Renal cortex interstitium (tissue), 15 donors: ENCODE measurements around the gene USF3. TPM values are rescaled to one million over a fixed set of nuclear protein-coding genes. Genes with fewer than 3 reads are reported as not detected.

Source experiments
- DNase-seq, 11 donors: peaks; one replicate each; pipeline ENCODE4 v3.0.0-alpha.2; 2013; ENCODE audit warnings: low read depth in 9 of 11, low spot score in 4 of 11; ENCODE audit errors: extremely low read depth in 1 of 11
- long read RNA-seq, 16 experiments: transcript quantifications; one replicate each; lab custom pipeline, GENCODE V29; 2026
- polyA plus RNA-seq, 3 donors: library from polyadenylated mRNA; unstranded; fragments of 120-200 nt; gene quantifications; one replicate each; pipeline ENCODE4 v1.2.1, GENCODE V29; 2013; ENCODE audit not compliant: insufficient read length in 3 of 3

Gene USF3
- polyA plus RNA-seq = 10 to 100 TPM; 18.4 to 22.1 (median 20.4) TPM
- long read RNA-seq, donor 1, full-length matches to known transcripts = 4 of 9 reads
- long read RNA-seq, donor 1, partial matches to known transcripts = 5 of 9 reads
- long read RNA-seq, donor 1, other reads (novel, unspliced or antisense) = 0 of 9 reads
- long read RNA-seq, donor 2, full-length matches to known transcripts = 6 of 6 reads
- long read RNA-seq, donor 2, partial matches to known transcripts = 0 of 6 reads
- long read RNA-seq, donor 2, other reads (novel, unspliced or antisense) = 0 of 6 reads
- long read RNA-seq, donor 3, full-length matches to known transcripts = 3 of 11 reads
- long read RNA-seq, donor 3, partial matches to known transcripts = 8 of 11 reads
- long read RNA-seq, donor 3, other reads (novel, unspliced or antisense) = 0 of 11 reads
- long read RNA-seq, donor 4, full-length matches to known transcripts = 4 of 4 reads
- long read RNA-seq, donor 4, partial matches to known transcripts = 0 of 4 reads
- long read RNA-seq, donor 4, other reads (novel, unspliced or antisense) = 0 of 4 reads
- long read RNA-seq, donor 5 = 0 reads
- long read RNA-seq, donor 6, full-length matches to known transcripts = 7 of 7 reads
- long read RNA-seq, donor 6, partial matches to known transcripts = 0 of 7 reads
- long read RNA-seq, donor 6, other reads (novel, unspliced or antisense) = 0 of 7 reads
- long read RNA-seq, donor 7, full-length matches to known transcripts = 2 of 13 reads
- long read RNA-seq, donor 7, partial matches to known transcripts = 11 of 13 reads
- long read RNA-seq, donor 7, other reads (novel, unspliced or antisense) = 0 of 13 reads
- long read RNA-seq, donor 8, full-length matches to known transcripts = 5 of 30 reads
- long read RNA-seq, donor 8, partial matches to known transcripts = 25 of 30 reads
- long read RNA-seq, donor 8, other reads (novel, unspliced or antisense) = 0 of 30 reads
- long read RNA-seq, donor 9, full-length matches to known transcripts = 1 of 1 reads
- long read RNA-seq, donor 9, partial matches to known transcripts = 0 of 1 reads
- long read RNA-seq, donor 9, other reads (novel, unspliced or antisense) = 0 of 1 reads
- long read RNA-seq, donor 10, full-length matches to known transcripts = 7 of 23 reads
- long read RNA-seq, donor 10, partial matches to known transcripts = 16 of 23 reads
- long read RNA-seq, donor 10, other reads (novel, unspliced or antisense) = 0 of 23 reads
- long read RNA-seq, donor 11, full-length matches to known transcripts = 7 of 16 reads
- long read RNA-seq, donor 11, partial matches to known transcripts = 9 of 16 reads
- long read RNA-seq, donor 11, other reads (novel, unspliced or antisense) = 0 of 16 reads
- long read RNA-seq, donor 12, full-length matches to known transcripts = 3 of 3 reads
- long read RNA-seq, donor 12, partial matches to known transcripts = 0 of 3 reads
- long read RNA-seq, donor 12, other reads (novel, unspliced or antisense) = 0 of 3 reads
- long read RNA-seq, donor 13, full-length matches to known transcripts = 2 of 21 reads
- long read RNA-seq, donor 13, partial matches to known transcripts = 19 of 21 reads
- long read RNA-seq, donor 13, other reads (novel, unspliced or antisense) = 0 of 21 reads
- long read RNA-seq, donor 14 = 0 reads
- long read RNA-seq, donor 15, full-length matches to known transcripts = 3 of 3 reads
- long read RNA-seq, donor 15, partial matches to known transcripts = 0 of 3 reads
- long read RNA-seq, donor 15, other reads (novel, unspliced or antisense) = 0 of 3 reads
- long read RNA-seq, donor 16, full-length matches to known transcripts = 17 of 40 reads
- long read RNA-seq, donor 16, partial matches to known transcripts = 23 of 40 reads
- long read RNA-seq, donor 16, other reads (novel, unspliced or antisense) = 0 of 40 reads

GRCh38 chr3:113695786-113696645 lies at the start of gene USF3:
TSS of gene USF3 (minus strand) at chr3:113696642. CDS start at chr3:113674878, 21,764 bp downstream.
- DNase-seq = peak in 10 of 11 donors; percentile 31 to 67 (median 57)

- DNase-seq = peak; percentile 54 to 93 (median 91)
Observed at GRCh38 chr3:113745756-113746547, 49.5 kb upstream of the USF3 start, which contains the start of gene NAA50. TSS of gene NAA50 (minus strand) at chr3:113746249. CDS start at chr3:113745949, 300 bp downstream.

- DNase-seq = peak in 10 of 11 donors; percentile 68 to 93 (median 85)
Observed at GRCh38 chr3:113744941-113745755, 48.7 kb upstream of the USF3 start.

GRCh38 chr3:113743006-113743630 lies 46.7 kb upstream of the USF3 start:
- no peak for DNase-seq

GRCh38 chr3:113741620-113742019 lies 45.2 kb upstream of the USF3 start:
- no peak for DNase-seq

- DNase-seq = no peak
Observed at GRCh38 chr3:113741086-113741485, 44.6 kb upstream of the USF3 start.

- DNase-seq = peak in 9 of 11 donors; percentile 13 to 60 (median 38)
Observed at GRCh38 chr3:113736548-113737089, 40.2 kb upstream of the USF3 start.

GRCh38 chr3:113731694-113732093 lies 35.3 kb upstream of the USF3 start:
- DNase-seq = no peak

GRCh38 chr3:113730550-113730949 lies 34.1 kb upstream of the USF3 start:
- no peak for DNase-seq

GRCh38 chr3:113728661-113729060 lies 32.2 kb upstream of the USF3 start:
- no peak for DNase-seq

GRCh38 chr3:113721636-113722035 lies 25.2 kb upstream of the USF3 start:
- no peak for DNase-seq

GRCh38 chr3:113719758-113720157 lies 23.3 kb upstream of the USF3 start:
- DNase-seq = no peak

- no peak for DNase-seq
Observed at GRCh38 chr3:113719294-113719693, 22.9 kb upstream of the USF3 start.

- no peak for DNase-seq
Observed at GRCh38 chr3:113717818-113718217, 21.4 kb upstream of the USF3 start.

- DNase-seq = no peak
Observed at GRCh38 chr3:113717308-113717707, 20.9 kb upstream of the USF3 start.
